GM18868 (cell line): Measurements from ENCODE around the gene AJM1.
"Not testable (repeated sequence)": the region's sequence is repeated elsewhere in the genome, so short reads cannot be mapped to it uniquely, and the experiment has no call there.

Source experiments
- ATAC-seq: cut with Tn5 transposase; IDR thresholded peaks from one replicate; pipeline ENCODE4 v1.9.1; 2021; ENCODE audit warnings: mild to moderate bottlenecking, moderate library complexity; ENCODE audit not compliant: unreplicated experiment

Gene AJM1

DNA sequence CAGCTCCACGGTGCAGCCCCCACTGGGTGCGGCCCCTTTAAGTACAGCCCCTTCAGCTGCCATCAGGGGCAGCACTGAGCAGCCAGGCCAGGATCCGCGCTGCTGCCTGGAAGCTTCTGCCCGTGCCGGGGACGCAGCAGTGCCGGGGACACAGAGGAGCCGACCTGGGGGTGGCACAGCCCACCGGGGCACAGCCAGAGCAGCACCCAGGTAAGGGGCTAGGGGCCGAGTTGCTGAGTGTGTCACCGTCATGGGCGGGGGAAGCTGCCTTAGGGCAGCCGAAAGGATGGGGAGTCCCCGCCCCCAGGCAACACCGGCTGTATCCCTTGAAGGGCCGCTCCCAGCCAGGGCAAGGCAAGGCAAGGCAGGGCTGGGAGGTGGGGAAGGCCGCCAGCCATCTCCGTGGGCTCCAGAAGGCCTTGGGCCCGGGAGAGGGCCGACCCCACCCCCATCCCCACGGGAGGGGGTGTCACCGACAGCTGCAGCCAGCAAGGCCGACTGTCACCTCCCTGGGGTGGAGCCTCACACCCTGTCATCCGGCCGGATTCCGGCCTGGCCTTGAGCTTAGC, at the start of gene AJM1:
AJM1 (plus strand) TSS at position 99 of the 569 bp plus-strand sequence. CDS start 1,937 bp downstream, outside the sequence.
- peak; percentile 83 for ATAC-seq

DNA sequence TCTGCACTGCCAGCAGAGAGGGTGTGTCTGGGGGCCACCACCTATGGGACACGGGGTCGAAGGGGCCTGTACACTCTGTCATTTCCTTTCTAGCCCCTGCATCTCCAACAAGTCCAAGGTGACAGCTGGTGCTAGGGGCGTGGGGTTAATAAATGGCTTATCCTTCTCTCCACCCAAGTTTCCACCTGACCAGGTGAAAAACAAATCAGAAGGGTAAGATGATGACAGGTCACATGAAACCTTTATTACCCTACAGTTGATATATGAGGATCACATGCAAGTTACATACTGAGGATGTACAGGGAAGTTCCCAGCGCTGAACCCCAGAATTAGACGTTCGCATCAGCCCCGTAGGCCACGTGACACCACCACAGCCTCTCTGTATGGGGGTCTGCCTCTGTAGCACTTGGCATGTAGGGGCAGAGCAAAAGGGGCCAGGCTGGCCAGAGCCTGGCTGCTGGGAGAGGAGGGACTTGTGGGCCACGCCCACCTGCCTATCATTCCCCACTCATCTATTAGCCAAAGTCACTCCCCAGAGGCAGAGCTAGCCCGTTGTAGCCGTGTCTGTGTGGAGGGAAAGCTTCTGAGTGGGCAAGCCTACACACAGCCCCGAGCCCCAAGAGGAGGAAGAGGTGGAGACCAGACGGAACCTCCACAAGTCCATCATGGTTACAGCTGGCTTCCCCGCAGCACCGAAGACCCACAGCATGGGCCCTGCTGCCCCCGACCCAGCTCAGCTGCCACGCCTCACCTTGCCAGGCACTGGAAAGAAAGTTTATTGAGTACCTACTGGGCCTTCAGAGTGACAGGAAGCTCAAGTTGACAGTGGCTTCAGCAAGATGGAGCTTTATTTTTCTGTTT, 49.0 kb upstream of the AJM1 start:
- no peak for ATAC-seq

DNA sequence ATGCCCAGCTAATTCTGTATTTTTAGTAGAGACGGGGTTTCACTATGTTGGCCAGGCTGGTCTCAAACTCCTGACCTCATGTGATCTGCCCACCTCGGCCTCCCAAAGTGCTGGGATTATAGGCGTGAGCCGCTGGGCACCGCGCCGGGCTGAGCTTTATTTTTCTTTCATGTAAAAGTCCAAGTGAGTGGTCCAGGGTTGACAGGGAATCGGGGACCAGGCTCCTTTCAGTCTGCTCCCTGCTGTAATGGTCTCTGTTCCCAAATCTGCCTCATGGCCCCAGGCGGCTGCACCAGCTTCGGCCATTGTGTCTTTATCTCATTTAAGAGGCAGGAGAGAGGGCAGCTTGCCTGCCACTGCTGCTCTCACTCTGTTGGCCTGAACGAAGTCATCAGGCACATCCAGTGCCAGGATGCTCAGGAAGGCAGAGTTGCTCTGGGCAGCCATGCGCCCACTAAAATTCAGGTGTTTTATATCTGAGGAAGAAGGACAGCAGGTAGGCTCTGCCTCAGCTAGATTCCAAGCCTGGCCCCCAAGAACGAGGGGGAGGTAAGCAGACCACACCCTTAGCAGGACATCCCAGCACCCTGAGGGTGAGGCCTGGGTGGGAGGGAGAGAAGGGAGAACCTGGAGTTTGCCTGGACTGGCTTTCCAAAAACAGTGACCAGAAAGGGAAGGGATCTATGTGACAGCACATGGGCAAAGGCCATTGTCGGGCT, 47.8 kb upstream of the AJM1 start:
- ATAC-seq, result no peak

DNA sequence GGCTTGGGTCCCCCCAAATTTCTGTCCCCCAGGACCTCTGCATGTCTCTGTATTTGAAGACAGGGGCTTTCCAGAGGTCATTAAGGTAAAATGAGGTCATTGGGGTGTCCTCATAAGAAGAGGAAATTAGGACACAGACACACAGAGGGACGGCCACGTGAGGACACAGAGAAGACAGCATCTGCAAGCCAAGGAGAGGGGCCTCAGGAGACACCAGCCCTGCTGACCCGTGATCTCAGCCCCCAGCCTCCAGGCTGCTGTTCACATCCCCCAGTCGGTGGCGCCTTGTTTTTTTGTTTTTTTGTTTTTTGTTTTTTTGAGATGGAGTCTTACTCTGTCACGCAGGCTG, 47.3 kb upstream of the AJM1 start:
- ATAC-seq, result no peak

DNA sequence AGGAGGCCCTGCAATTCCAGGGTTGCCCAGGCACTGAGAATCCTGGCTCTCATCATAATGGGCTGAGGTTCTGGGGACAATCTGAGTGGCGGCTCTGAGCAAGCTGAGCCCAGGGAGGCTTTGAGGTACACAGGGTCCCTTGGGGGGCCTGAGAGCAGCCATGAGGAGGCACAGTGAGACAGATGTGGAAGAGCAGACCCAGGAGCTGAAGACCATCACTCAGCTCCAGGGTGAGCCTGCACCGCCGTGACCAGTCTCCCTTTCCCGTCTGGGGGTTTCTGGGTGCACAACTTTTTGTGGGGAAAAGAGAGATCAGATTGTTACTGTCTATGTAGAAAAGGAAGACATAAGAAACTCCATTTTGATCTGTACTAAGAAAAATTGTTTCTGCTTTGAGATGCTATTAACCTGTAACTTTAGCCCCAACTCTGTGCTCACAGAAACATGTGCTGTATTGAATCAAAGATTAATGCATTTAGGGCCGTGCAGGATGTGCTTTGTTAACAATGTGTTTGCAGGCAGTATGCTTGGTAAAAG, 46.0 kb upstream of the AJM1 start, which contains the start of gene CCDC183:
CCDC183 (plus strand) TSS at position 101 of the 537 bp plus-strand sequence; CDS start at position 161, 60 bp downstream.
- no peak for ATAC-seq

DNA sequence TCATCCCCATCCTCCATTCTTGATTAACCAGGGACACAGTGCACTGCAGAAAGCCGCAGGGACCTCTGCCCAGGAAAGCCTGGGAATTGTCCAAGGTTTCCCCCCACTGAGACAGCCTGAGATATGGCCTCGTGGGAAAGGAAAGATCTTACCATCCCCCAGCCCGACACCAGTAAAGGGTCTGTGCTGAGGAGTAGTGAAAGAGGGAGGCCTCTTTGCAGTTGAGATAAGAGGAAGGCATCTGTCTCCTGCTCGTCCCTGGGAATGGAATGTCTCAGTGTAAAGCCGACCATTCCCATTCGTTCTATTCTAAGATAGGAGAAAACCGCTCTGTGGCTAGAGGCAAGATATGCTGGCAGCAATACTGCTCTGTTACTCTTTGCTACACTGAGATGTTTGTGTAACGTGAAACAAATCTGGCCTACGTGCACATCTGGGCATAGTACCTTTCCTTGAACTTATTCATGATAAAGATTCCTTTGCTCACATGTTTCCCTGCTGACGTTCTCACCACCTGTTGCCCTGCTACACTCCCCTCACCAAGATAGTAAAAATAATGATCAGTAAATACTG, 45.4 kb upstream of the AJM1 start:
- not testable (repeated sequence) for ATAC-seq

DNA sequence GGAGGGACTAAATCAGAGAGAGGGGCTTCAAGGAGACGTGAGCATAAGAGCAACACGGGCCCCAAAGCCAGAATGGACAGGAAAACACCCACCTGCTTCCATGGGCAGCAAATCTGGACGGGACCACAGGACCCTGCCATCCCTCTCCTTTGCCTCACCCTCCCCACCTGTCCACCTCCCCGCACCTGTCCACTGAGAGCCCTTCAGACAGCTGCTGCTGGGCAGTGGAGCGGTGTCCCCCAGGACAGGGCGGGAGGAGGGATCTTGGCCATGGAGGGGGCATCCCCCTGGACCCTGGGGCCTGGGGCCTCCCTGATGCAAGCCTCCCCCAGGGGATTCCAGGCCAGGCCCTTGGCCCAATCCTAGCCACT, 43.6 kb upstream of the AJM1 start:
- no peak for ATAC-seq

DNA sequence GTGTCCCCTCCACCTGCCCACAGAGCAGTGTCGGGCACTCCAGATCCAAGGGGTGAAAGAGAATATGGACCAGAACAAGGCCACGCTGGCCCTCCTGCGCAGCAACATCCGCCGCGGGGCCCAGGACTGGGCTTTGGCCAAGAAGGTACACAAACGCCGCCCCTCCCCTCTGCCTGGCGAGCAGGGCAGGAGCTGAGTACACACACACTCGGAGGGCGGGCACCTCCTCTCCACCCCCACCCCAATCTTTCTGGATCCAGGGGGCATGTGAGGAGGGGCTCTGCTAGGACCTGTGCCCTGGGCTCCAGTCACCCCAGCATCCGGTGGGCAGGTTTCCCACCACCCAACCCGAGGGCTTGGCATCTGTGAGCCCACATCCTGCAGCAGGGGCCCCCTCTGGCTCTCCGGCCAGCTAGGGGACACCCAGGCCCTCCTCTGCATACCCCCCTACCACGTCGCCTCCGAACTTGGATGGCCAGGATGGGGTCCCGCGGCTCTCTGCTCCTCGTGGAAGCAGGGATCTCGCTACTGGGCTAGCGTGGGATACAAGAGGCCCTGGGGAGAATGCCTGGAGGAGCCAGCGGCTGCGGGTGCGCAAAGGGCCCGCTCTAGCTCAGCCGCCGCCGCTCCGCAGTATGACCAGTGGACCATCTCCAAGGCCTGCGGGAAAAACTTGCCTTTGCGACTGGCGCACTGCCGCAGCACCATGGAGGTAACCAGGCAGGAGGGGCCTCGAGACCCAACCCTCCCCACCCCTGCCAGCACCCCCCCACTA, 43.0 kb upstream of the AJM1 start:
- ATAC-seq, result no peak

DNA sequence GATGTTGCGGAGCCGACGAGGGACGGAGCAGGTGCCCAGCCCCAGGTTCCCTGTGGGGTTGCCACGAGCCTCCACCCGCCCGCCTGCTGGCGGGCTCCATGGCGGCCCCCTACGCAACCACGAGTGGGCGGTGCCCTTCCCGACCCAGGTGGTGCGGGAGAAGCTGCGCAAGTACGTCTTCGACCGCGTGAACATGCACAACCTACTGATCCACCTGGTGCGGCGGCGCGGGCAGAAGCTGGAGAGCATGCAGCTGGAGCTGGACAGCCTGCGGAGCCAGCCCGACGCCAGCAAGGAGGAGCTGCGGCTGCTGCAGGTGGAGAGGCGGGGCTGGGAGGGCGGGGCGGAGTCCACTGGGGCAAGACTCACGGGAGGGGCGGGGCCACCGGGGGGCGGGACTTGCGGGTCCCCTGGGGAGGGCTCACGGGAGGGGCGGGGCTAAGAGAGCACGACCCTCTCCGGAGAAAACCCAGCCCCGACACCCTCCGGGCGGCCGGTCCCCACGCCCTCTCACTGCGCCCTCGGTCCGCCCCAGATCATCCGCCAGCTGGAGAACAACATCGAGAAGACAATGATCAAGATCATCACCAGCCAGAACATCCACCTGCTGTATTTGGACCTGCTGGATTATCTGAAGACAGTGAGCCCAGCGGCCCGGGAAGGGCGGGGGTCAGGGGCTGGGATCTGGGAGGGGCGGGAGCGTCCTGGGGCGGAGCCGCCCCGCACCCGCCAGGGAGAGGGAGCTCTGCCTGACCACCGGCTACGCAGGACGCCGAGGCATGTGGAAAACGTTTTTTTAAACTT, 42.2 kb upstream of the AJM1 start:
- ATAC-seq, result no peak

DNA sequence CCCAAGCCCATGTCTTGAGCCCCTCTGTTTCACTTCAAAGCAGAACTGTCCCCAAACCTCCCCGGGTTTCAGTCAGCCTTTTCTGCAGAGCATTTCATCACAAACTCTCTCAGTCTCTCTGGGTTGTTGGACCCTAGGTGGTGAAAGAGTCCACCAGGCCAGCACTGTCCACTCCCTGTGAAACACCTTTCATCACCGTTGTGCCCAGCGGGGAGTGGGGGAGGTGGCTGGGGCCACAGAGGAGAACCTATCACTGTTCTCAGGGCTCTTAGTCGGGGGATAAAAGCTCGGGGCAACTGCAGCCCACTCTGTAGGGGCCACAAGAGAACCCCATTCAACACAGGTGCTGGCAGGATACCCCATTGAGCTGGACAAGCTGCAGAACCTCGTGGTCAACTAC, 40.0 kb upstream of the AJM1 start:
- no peak for ATAC-seq

DNA sequence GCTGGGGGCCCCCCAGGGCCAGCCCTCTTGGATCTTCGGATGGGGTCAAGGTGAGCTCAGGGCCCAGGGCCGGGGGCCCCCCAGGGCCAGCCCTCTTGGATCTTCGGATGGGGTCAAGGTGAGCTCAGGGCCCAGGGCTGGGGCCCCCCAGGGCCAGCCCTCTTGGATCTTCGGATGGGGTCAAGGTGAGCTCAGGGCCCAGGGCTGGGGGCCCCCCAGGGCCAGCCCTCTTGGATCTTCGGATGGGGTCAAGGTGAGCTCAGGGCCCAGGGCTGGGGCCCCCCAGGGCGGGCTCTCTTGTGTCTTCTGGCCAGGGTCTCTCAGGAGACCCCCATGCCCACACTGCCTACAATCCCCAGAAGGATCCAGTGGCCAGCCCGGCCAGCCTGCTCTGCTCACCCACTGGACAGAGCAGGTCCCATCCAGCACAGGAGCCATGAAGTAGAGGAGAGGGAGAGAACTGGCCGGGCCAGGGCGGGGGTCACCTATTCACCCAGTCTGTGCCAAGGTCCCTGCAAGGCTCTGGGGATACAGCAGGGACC, 39.2 kb upstream of the AJM1 start:
- ATAC-seq, result not testable (repeated sequence)

DNA sequence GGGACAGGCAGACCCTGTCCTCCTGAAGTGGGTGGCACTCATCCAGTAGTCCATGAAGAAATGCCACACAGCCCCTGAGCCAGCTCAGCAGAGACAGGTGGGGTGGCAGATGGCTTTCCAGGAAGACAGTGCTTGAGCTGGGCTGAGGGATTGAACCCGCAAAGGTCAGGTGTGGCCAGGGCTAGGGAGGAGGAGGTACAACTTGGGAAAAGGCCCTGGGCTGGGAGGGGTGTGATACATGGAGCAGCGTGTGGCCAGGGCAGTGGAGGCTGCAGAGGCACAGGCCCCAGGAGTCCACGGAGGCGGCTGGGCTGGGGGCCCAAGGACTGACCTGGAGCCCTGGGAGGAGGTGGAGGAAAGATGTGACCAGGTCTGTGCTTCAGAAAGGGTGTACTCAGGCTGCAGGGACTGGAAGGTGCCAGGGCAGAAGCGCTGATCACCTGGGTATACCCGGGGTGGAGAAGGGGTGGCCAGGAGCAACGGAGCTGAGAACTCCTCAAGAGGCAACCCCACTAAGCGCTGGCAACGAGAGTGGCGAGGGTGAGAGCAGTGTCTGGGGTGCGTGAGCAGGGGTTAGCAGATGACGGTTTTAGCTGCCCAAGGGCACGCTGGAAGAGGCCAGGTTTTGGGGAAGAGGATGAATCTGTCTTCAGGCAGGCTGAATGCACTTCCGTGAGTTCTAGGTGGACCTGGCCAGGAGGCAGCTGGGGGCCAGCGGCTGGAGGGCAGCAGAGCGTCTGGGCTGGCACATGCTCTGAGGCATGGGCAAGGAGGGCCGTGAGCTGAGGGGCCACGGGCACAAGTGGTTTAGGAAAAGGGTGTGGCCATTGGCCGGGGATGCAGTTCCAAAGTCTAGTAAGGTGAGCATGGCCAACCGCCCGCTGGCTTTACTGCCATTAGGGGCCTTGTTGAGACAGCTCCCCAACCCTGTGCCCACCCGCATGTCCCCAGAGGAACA, 38.4 kb upstream of the AJM1 start:
- ATAC-seq, result no peak

DNA sequence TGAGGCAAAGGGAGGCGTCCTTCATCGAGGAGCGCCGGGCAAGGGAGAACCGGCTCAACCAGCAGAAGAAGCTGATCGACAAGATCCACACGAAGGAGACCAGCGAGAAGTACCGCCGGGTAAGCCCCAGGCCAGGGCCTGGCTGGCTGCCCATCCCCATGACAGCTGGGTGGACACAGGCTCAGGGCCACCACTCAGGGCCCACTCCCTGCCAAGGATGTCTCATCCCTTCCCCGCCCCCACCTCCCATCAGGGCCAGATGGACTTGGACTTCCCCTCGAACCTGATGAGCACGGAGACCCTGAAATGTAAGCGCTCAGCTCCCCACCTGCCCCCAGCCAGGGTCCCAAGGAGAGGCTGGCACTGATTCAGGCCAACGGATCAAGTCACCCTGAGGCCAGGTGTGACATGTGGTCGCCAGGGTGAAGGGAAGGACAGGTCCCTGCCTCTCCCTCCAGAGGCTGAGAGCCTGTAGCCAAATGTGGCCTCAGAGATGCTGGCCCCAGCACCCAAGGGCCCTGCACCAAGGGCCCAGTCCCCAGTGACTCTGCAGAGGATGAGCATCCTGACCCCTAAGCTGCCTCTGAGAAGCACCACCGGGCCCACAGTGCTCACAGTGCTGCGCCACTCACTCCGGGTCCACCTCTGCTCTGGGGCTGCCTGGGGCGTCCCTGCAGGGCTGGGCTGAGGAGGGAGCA, 37.6 kb upstream of the AJM1 start:
- ATAC-seq, result no peak

DNA sequence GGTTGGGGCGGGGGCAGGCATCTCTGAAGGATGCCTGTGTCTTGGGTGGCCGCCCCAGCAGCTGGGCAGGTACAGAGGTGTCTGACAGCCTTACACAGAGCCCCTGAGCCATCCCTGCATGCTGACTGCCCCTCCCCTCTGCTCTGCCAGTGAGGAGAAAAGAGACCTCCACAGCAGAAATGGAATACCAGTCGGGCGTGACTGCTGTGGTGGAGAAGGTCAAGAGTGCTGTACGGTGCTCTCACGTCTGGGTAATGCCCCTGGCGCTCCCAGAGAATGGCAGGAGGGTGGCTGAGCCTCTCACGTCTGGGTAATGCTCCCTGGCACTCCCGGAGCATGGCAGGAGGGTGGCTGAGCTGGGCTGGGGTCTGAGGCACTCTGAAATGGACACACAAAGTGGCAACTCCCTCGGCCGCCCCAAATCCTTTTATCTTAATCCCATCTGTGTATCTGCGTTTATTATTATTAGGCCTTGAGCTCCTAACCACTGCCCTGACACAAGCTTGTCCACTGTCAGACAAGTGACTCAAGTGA, 37.0 kb upstream of the AJM1 start:
- no peak for ATAC-seq

DNA sequence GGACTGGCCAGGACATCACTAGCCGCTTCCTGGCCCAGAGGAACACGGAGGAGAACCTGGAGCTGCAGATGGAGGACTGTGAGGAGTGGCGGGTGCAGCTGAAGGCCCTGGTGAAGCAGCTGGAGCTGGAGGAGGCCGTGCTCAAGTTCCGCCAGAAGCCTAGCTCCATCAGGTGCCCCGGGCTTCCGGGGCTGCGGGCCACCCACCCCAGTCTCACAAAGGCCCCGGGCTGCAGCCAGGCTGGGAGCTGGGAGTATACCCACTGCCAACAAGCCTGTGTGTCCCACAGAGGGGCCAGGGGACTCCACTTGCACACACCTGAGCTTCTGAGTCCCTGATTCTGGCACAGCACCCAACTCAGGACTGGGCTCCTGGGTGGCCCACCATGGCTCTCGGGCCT, 36.2 kb upstream of the AJM1 start:
- ATAC-seq, result no peak

DNA sequence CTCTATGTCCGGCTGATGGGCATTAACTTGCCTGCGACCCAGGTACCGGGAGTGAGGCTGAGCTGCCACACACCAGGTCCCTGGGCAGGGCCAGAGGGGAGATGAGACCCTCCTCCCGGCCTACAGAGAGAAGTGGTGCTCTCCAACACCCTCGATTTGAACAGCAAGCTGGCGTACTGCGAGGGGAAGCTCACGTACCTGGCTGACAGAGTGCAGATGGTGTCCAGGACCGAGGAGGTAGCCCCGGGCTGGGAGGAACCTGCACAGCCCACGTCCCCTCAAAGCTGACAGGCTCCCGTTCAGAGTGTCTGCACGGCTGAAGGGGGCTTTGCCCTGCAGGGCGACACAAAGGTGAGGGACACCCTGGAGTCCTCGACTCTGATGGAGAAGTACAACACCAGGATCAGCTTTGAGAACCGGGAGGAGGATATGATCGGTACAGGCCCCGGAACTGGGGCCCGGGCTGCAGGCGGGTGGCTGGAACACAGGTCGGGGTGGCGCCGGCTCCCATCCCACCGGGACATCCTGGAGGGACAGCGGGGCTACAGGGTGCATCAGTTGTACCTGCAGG, 35.6 kb upstream of the AJM1 start:
- no peak for ATAC-seq
